Keratinocyte (primary cell): ENCODE results near the gene PPARGC1A.
A peak's percentile ranks its signal among the peaks of the same experiment; 100 is the strongest.

Source experiments
- EZH2 ChIP-seq: IDR thresholded peaks from one replicate; pipeline ENCODE4 v1.6.1; 2012; ENCODE audit warnings: inconsistent platforms, mild to moderate bottlenecking, low read length, moderate library complexity
- TF ChIP-seq, protein P1 (sequence below), 3 experiments: IDR thresholded peaks in 1 of 3; conservative IDR thresholded peaks in 1 of 3; optimal IDR thresholded peaks in 1 of 3; 2 replicates in 2 of 3; 3 replicates in 1 of 3; pipeline versions ENCODE3 to v1.5.1; 2011; ENCODE audit warnings: low read length in 3 of 3, mild to moderate bottlenecking in 3 of 3, moderate library complexity in 2 of 3, control low read depth in 1 of 3, inconsistent platforms in 1 of 3; ENCODE audit not compliant: insufficient read depth in 2 of 3; ENCODE audit errors: extremely low read depth in 1 of 3

DNA sequence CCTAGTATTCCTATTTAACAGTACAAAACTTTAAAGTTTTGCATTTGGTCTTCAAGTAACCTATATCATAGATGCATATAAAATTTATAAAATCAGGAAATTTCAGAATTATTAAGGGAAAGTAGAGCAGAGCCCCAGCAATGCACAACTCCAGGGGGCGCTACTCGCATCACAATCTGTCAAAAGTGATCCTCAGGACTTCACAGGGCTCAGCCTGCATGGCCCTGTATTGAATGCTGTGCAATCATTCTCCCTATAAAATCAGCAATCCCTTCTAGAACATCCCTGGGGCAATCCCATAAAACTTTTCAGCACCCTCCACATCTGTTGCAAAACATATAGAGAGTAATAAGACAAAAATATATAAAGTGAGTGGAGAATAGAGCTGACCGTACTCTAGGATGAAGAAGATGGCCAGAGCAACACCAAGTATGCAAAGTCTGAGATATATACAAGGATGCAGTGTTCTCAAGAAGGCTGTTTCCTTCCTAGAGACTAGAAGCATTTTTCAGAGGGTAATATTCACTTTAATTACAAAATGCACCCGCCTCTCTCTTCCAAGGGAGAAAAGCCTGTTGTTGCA lies 12.5 kb upstream of the PPARGC1A start:
- TF ChIP-seq, protein P1, sequence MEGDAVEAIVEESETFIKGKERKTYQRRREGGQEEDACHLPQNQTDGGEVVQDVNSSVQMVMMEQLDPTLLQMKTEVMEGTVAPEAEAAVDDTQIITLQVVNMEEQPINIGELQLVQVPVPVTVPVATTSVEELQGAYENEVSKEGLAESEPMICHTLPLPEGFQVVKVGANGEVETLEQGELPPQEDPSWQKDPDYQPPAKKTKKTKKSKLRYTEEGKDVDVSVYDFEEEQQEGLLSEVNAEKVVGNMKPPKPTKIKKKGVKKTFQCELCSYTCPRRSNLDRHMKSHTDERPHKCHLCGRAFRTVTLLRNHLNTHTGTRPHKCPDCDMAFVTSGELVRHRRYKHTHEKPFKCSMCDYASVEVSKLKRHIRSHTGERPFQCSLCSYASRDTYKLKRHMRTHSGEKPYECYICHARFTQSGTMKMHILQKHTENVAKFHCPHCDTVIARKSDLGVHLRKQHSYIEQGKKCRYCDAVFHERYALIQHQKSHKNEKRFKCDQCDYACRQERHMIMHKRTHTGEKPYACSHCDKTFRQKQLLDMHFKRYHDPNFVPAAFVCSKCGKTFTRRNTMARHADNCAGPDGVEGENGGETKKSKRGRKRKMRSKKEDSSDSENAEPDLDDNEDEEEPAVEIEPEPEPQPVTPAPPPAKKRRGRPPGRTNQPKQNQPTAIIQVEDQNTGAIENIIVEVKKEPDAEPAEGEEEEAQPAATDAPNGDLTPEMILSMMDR (optimal IDR thresholded peaks at IDR 0.05 in 1 of 3, IDR thresholded peaks at IDR 0.05 in 1 of 3, conservative IDR thresholded peaks at IDR 0.05 in 1 of 3; ENCODE audit: extremely low read depth in 1 of 3, insufficient read depth in 2 of 3, low read length in 3 of 3) = peak in 2 of 3 experiments; percentile 6 to 26
- no peak for TF ChIP-seq EZH2
